Osteocyte (in vitro differentiated cells): Measurements from ENCODE around the gene NDUFB4. TPM values are rescaled to one million over a fixed set of nuclear protein-coding genes. Genes with fewer than 3 reads are reported as not detected.

Experiments used
- DNase-seq: peaks from one replicate; pipeline ENCODE4 v3.0.0; 2021; ENCODE audit warnings: mixed read lengths; ENCODE audit not compliant: unreplicated experiment; ENCODE audit errors: extremely low spot score
- H3K27ac Mint-ChIP-seq: one replicate; pipeline ENCODE4 v1.8.0; 2021; ENCODE audit warnings: mild to moderate bottlenecking, mixed read lengths; ENCODE audit not compliant: unreplicated experiment
- H3K27me3 Mint-ChIP-seq: one replicate; pipeline ENCODE4 v1.8.0; 2021; ENCODE audit warnings: mixed read lengths; ENCODE audit not compliant: unreplicated experiment
- H3K36me3 Mint-ChIP-seq: one replicate; pipeline ENCODE4 v1.8.0; 2021; ENCODE audit warnings: mixed read lengths; ENCODE audit not compliant: unreplicated experiment
- H3K4me1 Mint-ChIP-seq: one replicate; pipeline ENCODE4 v1.8.0; 2021; ENCODE audit warnings: mixed read lengths; ENCODE audit not compliant: unreplicated experiment
- H3K4me3 Mint-ChIP-seq: one replicate; pipeline ENCODE4 v1.8.0; 2021; ENCODE audit warnings: mild to moderate bottlenecking, moderate library complexity, mixed read lengths; ENCODE audit not compliant: unreplicated experiment
- H3K9me3 Mint-ChIP-seq: one replicate; pipeline ENCODE4 v1.8.0; 2021; ENCODE audit warnings: mixed read lengths; ENCODE audit not compliant: unreplicated experiment
- total RNA-seq: library from RNA; stranded (reverse); gene quantifications from 2 replicates; pipeline ENCODE4 v1.2.1, GENCODE V29; 2021
- TF ChIP-seq, protein P1 (sequence below): fragments of 200-600 bp; sonication (generic); IDR thresholded peaks from 2 replicates; pipeline ENCODE4 v1.5.0; 2021; ENCODE audit warnings: antibody characterized with exemption, mild to moderate bottlenecking, moderate library complexity

Gene NDUFB4
- total RNA-seq, 1 donor from 2014 or later = 116 TPM

GRCh38 chr3:120555657-120556509 lies 40.3 kb upstream of the NDUFB4 start:
- no peak overlapping the region for H3K4me3 Mint-ChIP-seq
- DNase-seq = no peak
- H3K4me1 Mint-ChIP-seq = peaks cover 18% of the 10 kb centered on the region
- no peaks in the 10 kb centered on the region for H3K36me3 Mint-ChIP-seq
- TF ChIP-seq, protein P1, sequence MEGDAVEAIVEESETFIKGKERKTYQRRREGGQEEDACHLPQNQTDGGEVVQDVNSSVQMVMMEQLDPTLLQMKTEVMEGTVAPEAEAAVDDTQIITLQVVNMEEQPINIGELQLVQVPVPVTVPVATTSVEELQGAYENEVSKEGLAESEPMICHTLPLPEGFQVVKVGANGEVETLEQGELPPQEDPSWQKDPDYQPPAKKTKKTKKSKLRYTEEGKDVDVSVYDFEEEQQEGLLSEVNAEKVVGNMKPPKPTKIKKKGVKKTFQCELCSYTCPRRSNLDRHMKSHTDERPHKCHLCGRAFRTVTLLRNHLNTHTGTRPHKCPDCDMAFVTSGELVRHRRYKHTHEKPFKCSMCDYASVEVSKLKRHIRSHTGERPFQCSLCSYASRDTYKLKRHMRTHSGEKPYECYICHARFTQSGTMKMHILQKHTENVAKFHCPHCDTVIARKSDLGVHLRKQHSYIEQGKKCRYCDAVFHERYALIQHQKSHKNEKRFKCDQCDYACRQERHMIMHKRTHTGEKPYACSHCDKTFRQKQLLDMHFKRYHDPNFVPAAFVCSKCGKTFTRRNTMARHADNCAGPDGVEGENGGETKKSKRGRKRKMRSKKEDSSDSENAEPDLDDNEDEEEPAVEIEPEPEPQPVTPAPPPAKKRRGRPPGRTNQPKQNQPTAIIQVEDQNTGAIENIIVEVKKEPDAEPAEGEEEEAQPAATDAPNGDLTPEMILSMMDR = no peak
- no peaks in the 10 kb centered on the region for H3K27me3 Mint-ChIP-seq
- no peaks in the 10 kb centered on the region for H3K9me3 Mint-ChIP-seq
- no peak overlapping the region for H3K27ac Mint-ChIP-seq

- no peaks in the 10 kb centered on the region for H3K36me3 Mint-ChIP-seq
- no peaks in the 10 kb centered on the region for H3K9me3 Mint-ChIP-seq
- TF ChIP-seq, protein P1 = no peak
- no peak overlapping the region for H3K27ac Mint-ChIP-seq
- no peak for DNase-seq
- H3K4me1 Mint-ChIP-seq = peaks cover 22% of the 10 kb centered on the region
- H3K27me3 Mint-ChIP-seq = no peaks in the 10 kb centered on the region
- H3K4me3 Mint-ChIP-seq = no peak overlapping the region
These were observed 39.0 kb upstream of the NDUFB4 start for GRCh38 chr3:120557115-120557514.

GRCh38 chr3:120558771-120559241 lies 37.3 kb upstream of the NDUFB4 start:
- Mint-ChIP-seq H3K9me3 (no peaks in the 10 kb centered on the region), H3K4me3 (peak overlapping the region; percentile 81), H3K27ac (peak overlapping the region; percentile 97), H3K36me3 (no peaks in the 10 kb centered on the region), H3K27me3 (no peaks in the 10 kb centered on the region), H3K4me1 (peaks cover 22% of the 10 kb centered on the region)
- DNase-seq = peak; percentile 95
- TF ChIP-seq, protein P1 = peak; percentile 99

DNA sequence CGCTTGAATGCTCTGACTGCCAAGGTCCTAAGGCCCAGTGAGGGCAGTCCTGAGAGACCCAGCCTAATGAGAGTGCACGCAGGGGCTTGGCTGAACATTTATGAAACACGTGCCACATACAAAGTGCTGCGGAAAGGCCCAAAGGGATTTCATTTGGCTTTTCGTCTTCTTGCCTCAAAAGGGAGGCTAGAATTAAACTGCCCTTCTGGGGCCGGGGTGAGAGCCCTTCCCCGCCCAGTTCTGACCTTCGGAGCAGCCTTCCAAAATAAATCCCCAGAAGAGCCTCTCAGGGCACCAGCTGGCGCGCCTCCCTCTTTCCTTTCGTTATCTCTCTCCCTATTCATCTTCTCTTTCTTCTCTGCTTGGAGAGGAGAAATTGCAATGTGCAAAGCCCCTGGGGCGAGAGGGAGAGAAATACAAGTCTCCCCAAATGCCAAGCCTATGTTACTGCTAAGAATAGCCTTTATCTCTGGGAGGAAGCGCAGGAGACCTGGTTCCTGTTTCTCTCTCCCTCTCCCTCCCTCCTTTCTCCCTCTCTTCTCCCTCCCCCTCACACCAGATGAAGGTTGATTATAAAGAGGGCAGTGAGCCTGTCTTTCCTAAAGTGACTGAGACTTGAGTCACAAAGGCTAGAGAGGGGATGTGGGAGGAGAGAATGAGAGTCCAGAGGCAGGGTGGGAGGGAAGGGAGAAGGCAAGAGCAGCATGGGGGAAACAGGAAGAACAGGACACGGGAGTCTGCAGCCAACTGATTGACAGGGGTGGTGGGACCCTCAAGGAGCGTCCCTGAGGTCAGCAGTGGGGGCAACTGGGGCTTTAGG lies 36.7 kb upstream of the NDUFB4 start:
- Mint-ChIP-seq H3K4me3 (peak overlapping the region; percentile 81), H3K36me3 (no peaks in the 10 kb centered on the region), H3K9me3 (no peaks in the 10 kb centered on the region), H3K4me1 (peaks cover 22% of the 10 kb centered on the region), H3K27ac (peak overlapping the region; percentile 93), H3K27me3 (no peaks in the 10 kb centered on the region)
- no peak for DNase-seq
- TF ChIP-seq, protein P1 = no peak
